Gastroesophageal sphincter (tissue), 4 donors: ENCODE data around the gene CPAMD8. TPM values are rescaled to one million over a fixed set of nuclear protein-coding genes. Genes with fewer than 3 reads are reported as not detected.

Experiments used
- ATAC-seq: fragments of 150-250 bp; one replicate; pipeline ENCODE4 v1.9.1; 2016; ENCODE audit warnings: mild to moderate bottlenecking, moderate library complexity
- H3K27ac ChIP-seq, 4 donors: fragments of 200-600 bp; sonication (generic) in 3 of 4; 1 replicate in 3 of 4; 2 replicates in 1 of 4; pipeline ENCODE4 v1.5.1; 2016 to 2019
- H3K27me3 ChIP-seq: fragments of 200-600 bp; sonication (generic); one replicate; pipeline ENCODE4 v1.5.1; 2019
- H3K36me3 ChIP-seq, 2 donors: fragments of 200-600 bp; sonication (generic); one replicate each; pipeline ENCODE4 v1.5.1; 2019; ENCODE audit warnings: control low read depth in 1 of 2
- H3K4me1 ChIP-seq, 3 donors: fragments of 200-600 bp; sonication (generic); 1 replicate in 2 of 3; 2 replicates in 1 of 3; pipeline ENCODE4 v1.5.1; 2016 to 2019; ENCODE audit warnings: control low read depth in 2 of 3
- H3K4me3 ChIP-seq, 2 donors: fragments of 200-600 bp; sonication (generic); one replicate each; pipeline ENCODE4 v1.5.1; 2019; ENCODE audit warnings: mild to moderate bottlenecking in 1 of 2, moderate library complexity in 1 of 2
- H3K9me3 ChIP-seq, 3 donors: fragments of 200-600 bp; sonication (generic); one replicate each; pipeline ENCODE4 v1.5.1; 2017 to 2019; ENCODE audit warnings: control low read depth in 2 of 3
- EP300 ChIP-seq: sonication (generic); formaldehyde crosslinking; IDR thresholded peaks from one replicate; pipeline ENCODE4 v1.6.1; 2017; ENCODE audit warnings: antibody characterized with exemption, mild to moderate bottlenecking
- POLR2A ChIP-seq, 2 donors: fragments of 450-650 bp; IDR thresholded peaks; one replicate each; pipeline ENCODE4 v1.6.1; 2017; ENCODE audit warnings: antibody characterized with exemption in 2 of 2, mild to moderate bottlenecking in 2 of 2, moderate library complexity in 1 of 2
- POLR2AphosphoS5 ChIP-seq: sonication (generic); formaldehyde crosslinking; IDR thresholded peaks from one replicate; pipeline ENCODE4 v1.6.1; 2017; ENCODE audit warnings: antibody characterized with exemption
- WGBS, 2 donors: methylation state at CpG; one replicate each; pipeline ENCODE4 v1.1.5; 2018; ENCODE audit warnings: low coverage in 1 of 2; 5-methylcytosine and 5-hydroxymethylcytosine counted together
- small RNA-seq, 4 donors: library from RNA; depleted of rRNA; stranded (forward); fragments of <200 nt; gene quantifications; one replicate each; pipeline ENCODE3, GENCODE V24; 2016
- total RNA-seq, 4 donors: library from RNA; depleted of rRNA; stranded (reverse); fragments of >200 nt; gene quantifications; one replicate each; pipeline ENCODE4 v1.1.0, GENCODE V29; 2016
- TF ChIP-seq, protein P1 (sequence below), 4 experiments: fragments of 200-600 bp in 2 of 4; fragments of 450-650 bp in 2 of 4; sonication (generic) in 1 of 4; IDR thresholded peaks; one replicate each; pipeline ENCODE4 v1.5.1; 2017 to 2019; ENCODE audit warnings: antibody characterized with exemption in 4 of 4, mild to moderate bottlenecking in 2 of 4, moderate library complexity in 2 of 4

The CPAMD8 gene
- total RNA-seq, 4 donors from 2014 or later = 6.9 to 12.0 (median 9.2) TPM

DNA sequence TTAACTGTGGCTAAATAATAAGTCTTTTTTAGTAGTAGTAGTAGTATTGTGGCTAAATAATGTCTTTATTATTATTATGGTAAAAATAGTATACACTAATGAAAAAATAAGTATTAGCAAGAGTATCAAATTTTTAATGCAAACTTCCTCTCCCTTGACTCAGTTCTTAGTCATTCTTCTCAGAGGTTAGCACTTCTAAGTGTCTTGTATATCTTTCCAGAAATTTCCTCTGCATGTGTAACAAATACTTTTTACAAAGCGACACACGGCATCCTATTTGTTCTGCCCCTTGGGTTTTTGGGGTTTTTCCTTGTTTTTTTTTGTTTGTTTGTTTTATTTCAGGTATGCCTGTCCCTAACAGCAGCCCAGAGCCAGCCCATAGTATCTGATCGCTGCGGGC, 176.5 kb downstream of the CPAMD8 start:
- WGBS, 2 donors = 95% methylated on average over 4 of the region's 4 CpGs; no CpG with 5 or more reads in 1 of the 2 donors
- ATAC-seq = no peak
- Histone ChIP-seq H3K27ac (no peak overlapping the region), H3K9me3 (no peaks in the 10 kb centered on the region), H3K4me3 (no peak overlapping the region), H3K36me3 (peaks cover 0 to 100% of the 10 kb centered on the region in 2 donors), H3K4me1 (no peaks in the 10 kb centered on the region), H3K27me3 (no peaks in the 10 kb centered on the region)
- TF ChIP-seq POLR2A (IDR thresholded peaks at IDR 0.05) (no peak), POLR2AphosphoS5 (no peak), EP300 (no peak)
- TF ChIP-seq, protein P1, sequence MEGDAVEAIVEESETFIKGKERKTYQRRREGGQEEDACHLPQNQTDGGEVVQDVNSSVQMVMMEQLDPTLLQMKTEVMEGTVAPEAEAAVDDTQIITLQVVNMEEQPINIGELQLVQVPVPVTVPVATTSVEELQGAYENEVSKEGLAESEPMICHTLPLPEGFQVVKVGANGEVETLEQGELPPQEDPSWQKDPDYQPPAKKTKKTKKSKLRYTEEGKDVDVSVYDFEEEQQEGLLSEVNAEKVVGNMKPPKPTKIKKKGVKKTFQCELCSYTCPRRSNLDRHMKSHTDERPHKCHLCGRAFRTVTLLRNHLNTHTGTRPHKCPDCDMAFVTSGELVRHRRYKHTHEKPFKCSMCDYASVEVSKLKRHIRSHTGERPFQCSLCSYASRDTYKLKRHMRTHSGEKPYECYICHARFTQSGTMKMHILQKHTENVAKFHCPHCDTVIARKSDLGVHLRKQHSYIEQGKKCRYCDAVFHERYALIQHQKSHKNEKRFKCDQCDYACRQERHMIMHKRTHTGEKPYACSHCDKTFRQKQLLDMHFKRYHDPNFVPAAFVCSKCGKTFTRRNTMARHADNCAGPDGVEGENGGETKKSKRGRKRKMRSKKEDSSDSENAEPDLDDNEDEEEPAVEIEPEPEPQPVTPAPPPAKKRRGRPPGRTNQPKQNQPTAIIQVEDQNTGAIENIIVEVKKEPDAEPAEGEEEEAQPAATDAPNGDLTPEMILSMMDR (IDR thresholded peaks at IDR 0.05) = no peak

DNA sequence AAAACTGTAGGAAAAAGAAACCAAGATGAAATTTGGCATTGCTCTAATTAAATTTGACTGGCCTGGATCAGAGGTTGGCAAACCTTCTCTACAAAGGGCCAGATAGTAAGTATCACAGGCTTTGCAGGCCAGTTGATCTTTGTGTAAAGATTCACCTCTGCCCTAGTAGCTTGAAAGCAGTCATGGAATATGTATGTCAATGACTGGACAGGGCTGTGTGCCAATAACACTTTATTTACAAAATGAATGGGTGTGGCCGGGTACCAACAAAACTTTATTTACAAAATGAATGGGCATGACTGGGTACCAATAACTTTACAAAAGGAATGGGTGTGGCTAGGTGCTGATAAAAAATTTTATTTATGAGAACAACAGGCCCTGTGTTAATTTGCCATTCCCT, 177.4 kb downstream of the CPAMD8 start:
- no peaks in the 10 kb centered on the region for H3K27me3 ChIP-seq
- H3K4me3 ChIP-seq = no peak overlapping the region
- ATAC-seq = no peak
- 57 to 86% methylated on average over 1 of the region's 1 CpG for WGBS, 2 donors
- H3K36me3 ChIP-seq = peaks cover 0 to 100% of the 10 kb centered on the region in 2 donors
- H3K4me1 ChIP-seq = no peaks in the 10 kb centered on the region
- no peak for TF ChIP-seq EP300
- no peak for TF ChIP-seq POLR2A (IDR thresholded peaks at IDR 0.05)
- TF ChIP-seq POLR2AphosphoS5 = no peak
- TF ChIP-seq, protein P1 (IDR thresholded peaks at IDR 0.05) = no peak
- no peaks in the 10 kb centered on the region for H3K9me3 ChIP-seq
- no peak overlapping the region for H3K27ac ChIP-seq

DNA sequence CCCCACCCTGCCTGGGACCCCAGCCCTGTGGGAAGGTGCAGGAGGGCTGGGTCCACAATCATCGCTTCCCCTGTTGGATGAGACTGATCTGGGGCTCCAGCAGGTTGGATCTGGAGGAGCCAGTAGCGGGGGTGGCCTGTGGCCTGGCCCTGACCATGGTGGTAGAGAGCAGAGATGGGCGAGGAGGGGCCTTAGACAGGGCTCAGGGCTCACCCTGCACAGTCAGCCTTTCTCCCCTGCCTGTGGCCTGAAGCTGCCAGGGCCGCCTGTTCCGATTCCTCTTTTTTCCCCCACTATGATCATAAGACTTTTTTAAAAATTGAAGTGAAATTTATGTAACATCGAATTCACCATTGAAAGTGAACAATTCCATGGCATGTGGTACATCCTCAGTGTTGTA, 179.2 kb downstream of the CPAMD8 start:
- TF ChIP-seq, protein P1 (IDR thresholded peaks at IDR 0.05) = no peak
- TF ChIP-seq EP300 (no peak), POLR2A (IDR thresholded peaks at IDR 0.05) (no peak), POLR2AphosphoS5 (no peak)
- 77 to 80% methylated on average over 1 to 3 of the region's 6 CpGs for WGBS, 2 donors
- H3K27me3 ChIP-seq = no peaks in the 10 kb centered on the region
- H3K4me1 ChIP-seq = no peaks in the 10 kb centered on the region
- H3K36me3 ChIP-seq = peaks cover 0 to 100% of the 10 kb centered on the region in 2 donors
- no peak overlapping the region for H3K4me3 ChIP-seq
- no peaks in the 10 kb centered on the region for H3K9me3 ChIP-seq
- ATAC-seq = no peak
- no peak overlapping the region for H3K27ac ChIP-seq

DNA sequence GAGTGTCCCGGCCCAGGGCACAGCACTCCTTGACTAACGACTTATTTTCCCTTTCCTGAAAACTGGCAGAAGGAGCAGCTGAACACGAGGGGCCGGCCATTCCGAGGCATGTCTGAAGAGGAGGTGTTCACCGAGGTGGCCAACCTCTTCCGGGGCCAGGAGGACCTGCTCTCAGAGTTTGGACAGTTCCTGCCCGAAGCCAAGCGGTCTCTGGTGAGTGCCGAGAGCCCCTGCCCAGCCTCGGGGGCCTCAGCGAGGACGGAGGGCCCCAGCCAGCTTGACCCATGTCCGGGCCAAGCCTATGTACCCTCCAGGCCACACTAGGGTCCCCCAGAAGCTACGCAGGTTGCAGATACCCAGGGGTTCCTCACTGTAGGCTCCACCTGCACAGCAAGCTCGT, 179.7 kb downstream of the CPAMD8 start:
- peaks cover 0 to 100% of the 10 kb centered on the region in 2 donors for H3K36me3 ChIP-seq
- no CpG with 5 or more reads among the region's 16 CpGs for WGBS, 2 donors

More for the DNA sequence above, 179.7 kb downstream of the CPAMD8 start:
- TF ChIP-seq POLR2AphosphoS5 (no peak), POLR2A (IDR thresholded peaks at IDR 0.05) (no peak), EP300 (no peak)
- TF ChIP-seq, protein P1 (IDR thresholded peaks at IDR 0.05) = no peak
- H3K27me3 ChIP-seq = no peaks in the 10 kb centered on the region
- H3K9me3 ChIP-seq = no peaks in the 10 kb centered on the region
- no peak overlapping the region for H3K27ac ChIP-seq
- H3K4me1 ChIP-seq = no peaks in the 10 kb centered on the region
- no peak overlapping the region for H3K4me3 ChIP-seq
- no peak for ATAC-seq

Small RNA genes lying within 50 kb of the gene (small RNA-seq; reads per million reads assigned to genes)
- gene RN7SL823P (0 reads per million in 4 donors), gene RN7SL835P (0 reads per million in 4 donors)

Other genes starting within 250 kb of the CPAMD8 start
- gene SIN3B, start 197.4 kb downstream of the CPAMD8 start, total RNA-seq = 10 to 100 TPM; 19.7 to 55.7 (median 45.8) TPM
- gene F2RL3, start 137.8 kb downstream of the CPAMD8 start, total RNA-seq = 1 to 10 TPM; 2.3 to 5.1 (median 2.7) TPM
- gene HAUS8, start 48.6 kb upstream of the CPAMD8 start, total RNA-seq = 1 to 10 TPM; 3.2 to 6.4 (median 5.5) TPM
- gene MYO9B, start 49.0 kb upstream of the CPAMD8 start, total RNA-seq = 10 to 100 TPM; 38.1 to 77.7 (median 66.2) TPM
- 10 to 100 TPM; 11.3 to 24.0 (median 17.9) TPM for gene USE1, start 188.5 kb upstream of the CPAMD8 start, total RNA-seq
- 10 to 100 TPM in 1 of 4 donors, 1 to 10 TPM in 3; 3.5 to 15.1 (median 6.5) TPM for gene OCEL1, start 199.4 kb upstream of the CPAMD8 start, total RNA-seq
- gene NR2F6, start 219.1 kb upstream of the CPAMD8 start, total RNA-seq = 10 to 100 TPM; 33.9 to 71.9 (median 60.2) TPM
- 1 to 10 TPM; 4.6 to 9.6 (median 5.1) TPM for gene USHBP1, start 237.9 kb upstream of the CPAMD8 start, total RNA-seq
- gene BABAM1, start 240.6 kb upstream of the CPAMD8 start, total RNA-seq = 10 to 100 TPM; 62.6 to 91.8 (median 81.9) TPM